Activated CD4-positive, alpha-beta T cell treated with anti-CD3 and anti-CD28 coated beads, Interleukin-2, amount 10 ng/mL, durations not matched to agents 7 days and 5 days (primary cell): ENCODE results near the gene FHOD3. TPM values are rescaled to one million over a fixed set of nuclear protein-coding genes. Genes with fewer than 3 reads are reported as not detected.

Experiments
- CTCF ChIA-PET: fragments of 350-600 bp; sonication (Branson Sonifier 250); formaldehyde crosslinking; loops from one replicate; lab custom pipeline; 2021; ENCODE audit warnings: antibody characterized with exemption; lab: Charles Lee
- POLR2A ChIA-PET: fragments of 350-600 bp; sonication (Branson Sonifier 250); formaldehyde crosslinking; loops from one replicate; lab custom pipeline; 2021; ENCODE audit warnings: antibody characterized with exemption; lab: Charles Lee
- DNase-seq: peaks from one replicate; pipeline ENCODE4 v3.0.0-alpha.2; 2020
- H3K27ac Mint-ChIP-seq: one replicate; pipeline ENCODE4 v1.8.0; 2021; ENCODE audit warnings: mild to moderate bottlenecking, moderate library complexity, mixed read lengths
- H3K27me3 Mint-ChIP-seq: one replicate; pipeline ENCODE4 v1.8.0; 2021; ENCODE audit warnings: mixed read lengths
- H3K36me3 Mint-ChIP-seq: one replicate; pipeline ENCODE4 v1.8.0; 2021; ENCODE audit warnings: low read depth, mixed read lengths
- H3K4me1 Mint-ChIP-seq: one replicate; pipeline ENCODE4 v1.8.0; 2021; ENCODE audit warnings: mixed read lengths
- H3K4me3 Mint-ChIP-seq: one replicate; pipeline ENCODE4 v1.8.0; 2021; ENCODE audit warnings: mild to moderate bottlenecking, moderate library complexity, mixed read lengths
- H3K9me3 Mint-ChIP-seq: one replicate; pipeline ENCODE4 v1.8.0; 2021; ENCODE audit warnings: mixed read lengths
- total RNA-seq, 2 experiments: library from RNA; stranded (reverse); gene quantifications; one replicate each; pipeline ENCODE4 v1.2.3, GENCODE V29; 2021

The FHOD3 gene
- total RNA-seq, 2 experiments from 2014 or later = not detected

GRCh38 chr18:36660311-36660710 lies 362.8 kb downstream of the FHOD3 start:
- H3K27ac Mint-ChIP-seq = no peak overlapping the region
- POLR2A ChIA-PET = no interaction called here
- CTCF ChIA-PET = no interaction called here
- H3K36me3 Mint-ChIP-seq = no peaks in the 10 kb centered on the region
- no peak overlapping the region for H3K4me3 Mint-ChIP-seq
- no peak for DNase-seq
- no peaks in the 10 kb centered on the region for H3K4me1 Mint-ChIP-seq
- no peaks in the 10 kb centered on the region for H3K9me3 Mint-ChIP-seq
- peaks cover 7% of the 10 kb centered on the region for H3K27me3 Mint-ChIP-seq

GRCh38 chr18:36661999-36662398 lies 364.5 kb downstream of the FHOD3 start:
- no peaks in the 10 kb centered on the region for H3K36me3 Mint-ChIP-seq
- peaks cover 2% of the 10 kb centered on the region for H3K27me3 Mint-ChIP-seq
- ChIA-PET CTCF (no interaction called here), POLR2A (no interaction called here)
- H3K4me3 Mint-ChIP-seq = no peak overlapping the region
- H3K9me3 Mint-ChIP-seq = no peaks in the 10 kb centered on the region
- no peak overlapping the region for H3K27ac Mint-ChIP-seq
- no peak for DNase-seq
- no peaks in the 10 kb centered on the region for H3K4me1 Mint-ChIP-seq

GRCh38 chr18:36663312-36663711 lies 365.8 kb downstream of the FHOD3 start:
- Mint-ChIP-seq H3K4me1 (no peaks in the 10 kb centered on the region), H3K9me3 (no peaks in the 10 kb centered on the region), H3K27ac (no peak overlapping the region), H3K27me3 (peaks cover 5% of the 10 kb centered on the region), H3K36me3 (no peaks in the 10 kb centered on the region), H3K4me3 (no peak overlapping the region)
- POLR2A ChIA-PET = no interaction called here
- no peak for DNase-seq
- CTCF ChIA-PET = no interaction called here

GRCh38 chr18:36665952-36666351 lies 368.4 kb downstream of the FHOD3 start:
- H3K4me3 Mint-ChIP-seq = no peak overlapping the region
- H3K27ac Mint-ChIP-seq = no peak overlapping the region
- POLR2A ChIA-PET = no interaction called here
- H3K36me3 Mint-ChIP-seq = no peaks in the 10 kb centered on the region
- no peaks in the 10 kb centered on the region for H3K9me3 Mint-ChIP-seq
- H3K4me1 Mint-ChIP-seq = no peaks in the 10 kb centered on the region
- no peak for DNase-seq
- peaks cover 19% of the 10 kb centered on the region for H3K27me3 Mint-ChIP-seq
- CTCF ChIA-PET = no interaction called here

GRCh38 chr18:36667811-36668210 lies 370.3 kb downstream of the FHOD3 start:
- Mint-ChIP-seq H3K9me3 (no peaks in the 10 kb centered on the region), H3K36me3 (no peaks in the 10 kb centered on the region), H3K27ac (no peak overlapping the region), H3K4me1 (no peaks in the 10 kb centered on the region), H3K27me3 (peaks cover 20% of the 10 kb centered on the region), H3K4me3 (no peak overlapping the region)
- CTCF ChIA-PET = no interaction called here
- POLR2A ChIA-PET = no interaction called here
- no peak for DNase-seq

- ChIA-PET POLR2A (no interaction called here), CTCF (no interaction called here)
- no peaks in the 10 kb centered on the region for H3K9me3 Mint-ChIP-seq
- H3K36me3 Mint-ChIP-seq = no peaks in the 10 kb centered on the region
- H3K4me1 Mint-ChIP-seq = peaks cover 3% of the 10 kb centered on the region
- DNase-seq = no peak
- no peak overlapping the region for H3K4me3 Mint-ChIP-seq
- no peak overlapping the region for H3K27ac Mint-ChIP-seq
- H3K27me3 Mint-ChIP-seq = peaks cover 22% of the 10 kb centered on the region
Measured at GRCh38 chr18:36668349-36668748, 370.8 kb downstream of the FHOD3 start.

- no peak for DNase-seq
- ChIA-PET POLR2A (no interaction called here), CTCF (no interaction called here)
- H3K9me3 Mint-ChIP-seq = peaks cover 2% of the 10 kb centered on the region
- H3K36me3 Mint-ChIP-seq = no peaks in the 10 kb centered on the region
- peaks cover 3% of the 10 kb centered on the region for H3K4me1 Mint-ChIP-seq
- peaks cover 20% of the 10 kb centered on the region for H3K27me3 Mint-ChIP-seq
- no peak overlapping the region for H3K27ac Mint-ChIP-seq
- no peak overlapping the region for H3K4me3 Mint-ChIP-seq
Measured at GRCh38 chr18:36672437-36673344, 375.2 kb downstream of the FHOD3 start.

- H3K27me3 Mint-ChIP-seq = peaks cover 16% of the 10 kb centered on the region
- no peak for DNase-seq
- no peaks in the 10 kb centered on the region for H3K36me3 Mint-ChIP-seq
- peaks cover 2% of the 10 kb centered on the region for H3K9me3 Mint-ChIP-seq
- POLR2A ChIA-PET = no interaction called here
- CTCF ChIA-PET = no interaction called here
- H3K4me1 Mint-ChIP-seq = peaks cover 3% of the 10 kb centered on the region
- no peak overlapping the region for H3K27ac Mint-ChIP-seq
- no peak overlapping the region for H3K4me3 Mint-ChIP-seq
Measured at GRCh38 chr18:36673452-36673851, 375.9 kb downstream of the FHOD3 start.

GRCh38 chr18:36675076-36675475 lies 377.6 kb downstream of the FHOD3 start:
- no peak for DNase-seq
- Mint-ChIP-seq H3K27me3 (peaks cover 14% of the 10 kb centered on the region), H3K9me3 (peaks cover 2% of the 10 kb centered on the region), H3K27ac (no peak overlapping the region), H3K4me3 (no peak overlapping the region), H3K36me3 (no peaks in the 10 kb centered on the region), H3K4me1 (peaks cover 3% of the 10 kb centered on the region)
- POLR2A ChIA-PET = no interaction called here
- CTCF ChIA-PET = no interaction called here

GRCh38 chr18:36675542-36675941 lies 378.0 kb downstream of the FHOD3 start:
- Mint-ChIP-seq H3K4me3 (no peak overlapping the region), H3K4me1 (peaks cover 3% of the 10 kb centered on the region), H3K9me3 (peaks cover 2% of the 10 kb centered on the region), H3K27ac (no peak overlapping the region), H3K36me3 (no peaks in the 10 kb centered on the region), H3K27me3 (peaks cover 11% of the 10 kb centered on the region)
- ChIA-PET POLR2A (no interaction called here), CTCF (no interaction called here)
- no peak for DNase-seq

GRCh38 chr18:36676629-36677028 lies 379.1 kb downstream of the FHOD3 start:
- Mint-ChIP-seq H3K4me1 (peaks cover 3% of the 10 kb centered on the region), H3K9me3 (peaks cover 2% of the 10 kb centered on the region), H3K27ac (no peak overlapping the region), H3K36me3 (no peaks in the 10 kb centered on the region), H3K27me3 (peaks cover 11% of the 10 kb centered on the region), H3K4me3 (no peak overlapping the region)
- ChIA-PET POLR2A (no interaction called here), CTCF (no interaction called here)
- DNase-seq = no peak

GRCh38 chr18:36680042-36680441 lies 382.5 kb downstream of the FHOD3 start:
- POLR2A ChIA-PET = no interaction called here
- peaks cover 14% of the 10 kb centered on the region for H3K27me3 Mint-ChIP-seq
- no peaks in the 10 kb centered on the region for H3K4me1 Mint-ChIP-seq
- no peaks in the 10 kb centered on the region for H3K36me3 Mint-ChIP-seq
- DNase-seq = no peak
- H3K9me3 Mint-ChIP-seq = peaks cover 4% of the 10 kb centered on the region
- no peak overlapping the region for H3K27ac Mint-ChIP-seq
- CTCF ChIA-PET = no interaction called here
- no peak overlapping the region for H3K4me3 Mint-ChIP-seq

- CTCF ChIA-PET = no interaction called here
- H3K9me3 Mint-ChIP-seq = peaks cover 2% of the 10 kb centered on the region
- H3K27me3 Mint-ChIP-seq = peaks cover 18% of the 10 kb centered on the region
- H3K4me3 Mint-ChIP-seq = no peak overlapping the region
- H3K4me1 Mint-ChIP-seq = no peaks in the 10 kb centered on the region
- DNase-seq = no peak
- no peaks in the 10 kb centered on the region for H3K36me3 Mint-ChIP-seq
- H3K27ac Mint-ChIP-seq = no peak overlapping the region
- POLR2A ChIA-PET = no interaction called here
Measured at GRCh38 chr18:36685580-36685979, 388.1 kb downstream of the FHOD3 start.
